GM12891 (cell line): ENCODE data around the gene MTFR1L.

Experiments
- DNase-seq: peaks from one replicate; pipeline ENCODE4 v3.0.0; 2011; ENCODE audit warnings: low spot score; ENCODE audit not compliant: insufficient read length
- FAIRE-seq: peaks from 2 replicates; lab custom pipeline; 2011; peaks lifted over from hg19 to GRCh38; lab: Jason Lieb, UNC
- PAX5 ChIP-seq: IDR thresholded peaks from 2 replicates; pipeline ENCODE4 v1.6.1; 2011; ENCODE audit warnings: low read length, moderate library complexity, mild to moderate bottlenecking; ENCODE audit not compliant: insufficient read depth, severe bottlenecking
- POLR2A ChIP-seq: IDR thresholded peaks from 2 replicates; pipeline ENCODE4 v1.6.1; 2011; ENCODE audit warnings: low read depth, low read length, control low read depth
- POLR2AphosphoS5 ChIP-seq: IDR thresholded peaks from 2 replicates; pipeline ENCODE4 v1.6.1; 2011; ENCODE audit warnings: low read depth, low read length, control low read depth
- POU2F2 ChIP-seq: IDR thresholded peaks from 2 replicates; pipeline ENCODE4 v1.6.1; 2011; ENCODE audit warnings: low read depth, mild to moderate bottlenecking, control low read depth, low read length, moderate library complexity
- SPI1 ChIP-seq: IDR thresholded peaks from 2 replicates; pipeline ENCODE4 v1.6.1; 2011; ENCODE audit warnings: low read depth, low read length, control low read depth
- TAF1 ChIP-seq: IDR thresholded peaks from 2 replicates; pipeline ENCODE4 v1.6.1; 2011; ENCODE audit warnings: low read depth, low read length, control low read depth

The MTFR1L gene

GRCh38 chr1:25847929-25848328, 28.2 kb downstream of the MTFR1L start:
- FAIRE-seq = no peak
- TF ChIP-seq POU2F2 = no peak
- no peak for TF ChIP-seq PAX5
- no peak for TF ChIP-seq POLR2A
- DNase-seq = no peak

GRCh38 chr1:25848531-25848930, 28.8 kb downstream of the MTFR1L start:
- no peak for FAIRE-seq
- TF ChIP-seq SPI1 (no peak), TAF1 (no peak), PAX5 (no peak), POLR2AphosphoS5 (no peak), POLR2A (no peak)
- no peak for DNase-seq

GRCh38 chr1:25854554-25854953, 34.8 kb downstream of the MTFR1L start:
- no peak for FAIRE-seq
- DNase-seq = no peak
- TF ChIP-seq POLR2A (no peak), SPI1 (no peak), POLR2AphosphoS5 (no peak), TAF1 (no peak), PAX5 (no peak), POU2F2 (no peak)

GRCh38 chr1:25856856-25857255, 37.1 kb downstream of the MTFR1L start:
- TF ChIP-seq POLR2AphosphoS5 = no peak
- TF ChIP-seq SPI1 = no peak
- TF ChIP-seq TAF1 = no peak
- TF ChIP-seq POU2F2 = no peak
- TF ChIP-seq PAX5 = no peak
- no peak for TF ChIP-seq POLR2A
- DNase-seq (no peak), FAIRE-seq (no peak)

- DNase-seq = no peak
- TF ChIP-seq PAX5 = no peak
- no peak for TF ChIP-seq POU2F2
- TF ChIP-seq TAF1 = no peak
- no peak for TF ChIP-seq SPI1
- TF ChIP-seq POLR2AphosphoS5 = no peak
- TF ChIP-seq POLR2A = no peak
- peak; percentile 16 for FAIRE-seq
Measured at GRCh38 chr1:25858494-25858893, 38.7 kb downstream of the MTFR1L start.

GRCh38 chr1:25858906-25859789, 39.4 kb downstream of the MTFR1L start, which contains the start of gene AUNIP:
Gene AUNIP (minus strand): TSS chr1:25859457. CDS start chr1:25859357, 100 bp downstream.
- DNase-seq (peak; percentile 94), FAIRE-seq (peak; percentile 97)
- TF ChIP-seq TAF1 = peak; percentile 98
- TF ChIP-seq POLR2A = peak; percentile 87
- TF ChIP-seq SPI1 = no peak; the same call in 1 of the 2 replicates
- no peak for TF ChIP-seq PAX5
- TF ChIP-seq POLR2AphosphoS5 = peak; percentile 90
- TF ChIP-seq POU2F2 = peak; percentile 18; the same call in 1 of the 2 replicates

- FAIRE-seq = no peak
Measured at GRCh38 chr1:25861316-25862286, 41.8 kb downstream of the MTFR1L start.

GRCh38 chr1:25862785-25863485, 43.2 kb downstream of the MTFR1L start:
- DNase-seq (no peak), FAIRE-seq (no peak)
- TF ChIP-seq SPI1 (no peak), POU2F2 (no peak), PAX5 (no peak), TAF1 (no peak), POLR2AphosphoS5 (no peak), POLR2A (no peak)

More at GRCh38 chr1:25861316-25862286, 41.8 kb downstream of the MTFR1L start:
- DNase-seq = no peak
- TF ChIP-seq POU2F2 = no peak
- no peak for TF ChIP-seq TAF1
- TF ChIP-seq SPI1 = no peak
- TF ChIP-seq POLR2A = no peak
- no peak for TF ChIP-seq PAX5
- TF ChIP-seq POLR2AphosphoS5 = no peak
